ENCODE results near the gene TRAPPC6A. TPM values are rescaled to one million over a fixed set of nuclear protein-coding genes. Genes with fewer than 3 reads are reported as not detected.
A peak's percentile ranks its signal among the peaks of the same experiment; 100 is the strongest.

The TRAPPC6A gene
- total and polyA plus RNA-seq, 2 of the 4 experiments (the other 2 are of a cell fraction) = 4.1 to 13.4 TPM

DNA sequence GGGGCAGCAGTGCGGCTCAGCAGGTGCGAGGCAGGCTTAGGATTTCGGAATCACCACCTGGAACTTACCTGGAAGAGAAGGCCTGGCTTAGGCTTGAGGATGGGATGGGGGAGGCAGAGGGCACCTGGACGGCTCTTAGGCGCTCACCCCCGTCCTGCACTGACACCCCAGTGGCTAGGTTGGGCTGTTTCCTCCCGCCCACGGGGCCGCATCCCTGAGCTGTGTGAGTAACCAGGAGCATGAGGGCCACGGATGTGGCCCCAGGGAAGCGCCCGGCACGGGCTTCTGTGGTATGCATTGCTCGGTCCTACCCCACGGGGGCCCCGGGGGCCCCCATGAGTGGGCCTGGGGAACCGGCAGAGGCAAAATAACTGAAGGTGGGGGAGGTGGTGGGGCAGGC lies 14.9 kb downstream of the TRAPPC6A start:
- dilution Hi-C loops (cut with HindIII; ENCODE audit: low sequenced_read_pairs, unreplicated experiment) (no loop called here), intact Hi-C loops (cut with micrococcal nuclease) (no loop called here)
- CTCF ChIA-PET = no interaction called here

More for the DNA sequence above, 14.9 kb downstream of the TRAPPC6A start:
- no peak overlapping the region for H2AK9ac ChIP-seq (replicated peaks; ENCODE audit: low read depth, low read length, poor library complexity)
- no peak overlapping the region for H3K9ac ChIP-seq (ENCODE audit: low read depth, low read length)
- no peak for DNase-seq
- H3K56ac ChIP-seq (ENCODE audit: extremely low read depth, insufficient read depth, low read length) = no peak overlapping the region
- no peak overlapping the region for H2BK5ac ChIP-seq (ENCODE audit: low read depth, low read length, poor library complexity, severe bottlenecking)
- POLR2A ChIA-PET (ENCODE audit: unreplicated experiment) = no interaction called here
- no peak overlapping the region for H4K91ac ChIP-seq (ENCODE audit: insufficient read depth, low read depth, low read length)
- H3K27ac ChIP-seq (ENCODE audit: insufficient read depth, low read length) = no peak overlapping the region
- no peak for ATAC-seq (ENCODE audit: low read depth)
- no TSS peak for BruUV-seq (replicated peaks)
- no peak overlapping the region for H3K4me3 ChIP-seq (ENCODE audit: insufficient read depth, low read depth, low read length)
- no peak overlapping the region for H2BK15ac ChIP-seq (ENCODE audit: low read depth, low read length)
- TF ChIP-seq MXI1 (IDR thresholded peaks at IDR 0.05; ENCODE audit: borderline replicate concordance, low read depth, low read length) = no peak
- TF ChIP-seq RFX5 (IDR thresholded peaks at IDR 0.05; ENCODE audit: low read depth, low read length) = no peak
- no peak for TF ChIP-seq USF2 (IDR thresholded peaks at IDR 0.05; ENCODE audit: low read depth, low read length)
- no peak for TF ChIP-seq FOS (IDR thresholded peaks at IDR 0.05; ENCODE audit: low read depth, low read length)
- no peak for TF ChIP-seq BHLHE40 (IDR thresholded peaks at IDR 0.05; ENCODE audit: low read depth, low read length)
- TF ChIP-seq MAZ (IDR thresholded peaks at IDR 0.05; ENCODE audit: borderline replicate concordance, low read depth, low read length) = no peak
- no peak for TF ChIP-seq CEBPB (IDR thresholded peaks at IDR 0.05; ENCODE audit: low read depth, low read length)
- no peak for TF ChIP-seq SMC3 (IDR thresholded peaks at IDR 0.05; ENCODE audit: low read depth, low read length)
- TF ChIP-seq ELK1 (IDR thresholded peaks at IDR 0.05; ENCODE audit: borderline replicate concordance, low read depth, low read length) = no peak
- no peak for TF ChIP-seq CTCF (conservative IDR thresholded peaks at IDR 0.05; ENCODE audit: low read depth, low read length)
- no peak for TF ChIP-seq CHD1 (IDR thresholded peaks at IDR 0.05; ENCODE audit: low read depth, low read length)
- no peak for TF ChIP-seq POLR2A (IDR thresholded peaks at IDR 0.05; ENCODE audit: low read depth, low read length)
- TF ChIP-seq NFE2L2 (IDR thresholded peaks at IDR 0.05; ENCODE audit: low read depth, low read length) = no peak
- TF ChIP-seq RCOR1 (IDR thresholded peaks at IDR 0.05; ENCODE audit: insufficient replicate concordance, low read length) = no peak
- no peak for TF ChIP-seq RAD21 (IDR thresholded peaks at IDR 0.05; ENCODE audit: low read length)
- no peak for TF ChIP-seq MAFK (IDR thresholded peaks at IDR 0.05; ENCODE audit: low read depth, low read length)
- no peak overlapping the region for H3K4me2 ChIP-seq (ENCODE audit: low read depth, low read length)
- no peak overlapping the region for H2BK20ac ChIP-seq (ENCODE audit: low read depth, low read length)
- H4K20me1 ChIP-seq (ENCODE audit: insufficient read depth, low read length) = peaks cover 5% of the 10 kb centered on the region; the same call in 1 of the 2 replicates
- WGBS, 2 experiments (ENCODE audit: extremely low coverage in 2 of 2, insufficient read length in 1 of 2) = 80% methylated on average over 13 of the region's 17 CpGs; no CpG with 5 or more reads in 1 of the 2 experiments
- no peak overlapping the region for H2BK120ac ChIP-seq (ENCODE audit: low read depth, low read length)
- H3K79me1 ChIP-seq (ENCODE audit: low read depth in 1 of 2, low read length in 2 of 2) = no peaks in the 10 kb centered on the region
- no peaks in the 10 kb centered on the region for H3K9me3 ChIP-seq (ENCODE audit: control insufficient read depth, insufficient read depth, low read length)
- in situ Hi-C loops (cut with MboI; ENCODE audit: low sequenced_read_pairs) = no loop called here
- no peak overlapping the region for H4K8ac ChIP-seq (ENCODE audit: low read depth in 2 of 2, low read length in 2 of 2)
- no peaks in the 10 kb centered on the region for H3K9me1 ChIP-seq (ENCODE audit: insufficient read depth, low read length)
- H3K18ac ChIP-seq (ENCODE audit: low read depth, low read length) = no peak overlapping the region
- no peak overlapping the region for H3K23ac ChIP-seq (ENCODE audit: low read depth, low read length)
- H3K27me3 ChIP-seq (ENCODE audit: control insufficient read depth, insufficient read depth, low read length) = peaks cover 17% of the 10 kb centered on the region; the same call in 1 of the 2 replicates
- peak overlapping the region; percentile 29 for H2AFZ ChIP-seq (replicated peaks; ENCODE audit: low read length, poor library complexity)
- H4K5ac ChIP-seq (ENCODE audit: low read depth, low read length) = no peak overlapping the region
- no peak overlapping the region for H3K4ac ChIP-seq (ENCODE audit: low read depth, low read length)
- H3K14ac ChIP-seq (replicated peaks; ENCODE audit: low read depth, low read length) = no peak overlapping the region
- no peaks in the 10 kb centered on the region for H3K36me3 ChIP-seq (ENCODE audit: control insufficient read depth, insufficient read depth, low read length)
- H2AK5ac ChIP-seq (ENCODE audit: low read depth, low read length) = no peak overlapping the region
- H3K4me1 ChIP-seq (ENCODE audit: control insufficient read depth, insufficient read depth, low read length) = peaks cover 2% of the 10 kb centered on the region; the same call in 1 of the 2 replicates

Data from IMR-90 (cell line).